Ascending aorta (tissue), 2 donors: ENCODE results near the gene CRYBG1. TPM values are rescaled to one million over a fixed set of nuclear protein-coding genes. Genes with fewer than 3 reads are reported as not detected.
A peak's percentile ranks its signal among the peaks of the same experiment; 100 is the strongest.

ENCODE experiments used
- DNase-seq, 2 donors: peaks; one replicate each; pipeline ENCODE4 v3.0.0-alpha.2; 2019; ENCODE audit warnings: low spot score in 2 of 2
- H3K27ac ChIP-seq, 2 donors: fragments of 200-600 bp; sonication (generic); one replicate each; pipeline ENCODE4 v1.5.1; 2016 to 2017; ENCODE audit warnings: mild to moderate bottlenecking in 1 of 2
- H3K27me3 ChIP-seq: fragments of 200-600 bp; sonication (generic); one replicate; pipeline ENCODE4 v1.5.1; 2017
- H3K36me3 ChIP-seq, 2 donors: fragments of 200-600 bp; sonication (generic); one replicate each; pipeline ENCODE4 v1.5.1; 2016
- H3K4me1 ChIP-seq, 2 donors: fragments of 200-600 bp; sonication (generic); one replicate each; pipeline ENCODE4 v1.5.1; 2016 to 2017; ENCODE audit warnings: mild to moderate bottlenecking in 1 of 2
- H3K4me3 ChIP-seq, 2 donors: fragments of 200-600 bp; sonication (generic); one replicate each; pipeline ENCODE4 v1.5.1; 2016 to 2017; ENCODE audit warnings: mild to moderate bottlenecking in 1 of 2
- H3K9me3 ChIP-seq, 2 donors: fragments of 200-600 bp; sonication (generic); one replicate each; pipeline ENCODE4 v1.5.1; 2016
- CTCF ChIP-seq, 3 experiments: fragments of 200-600 bp in 2 of 3; fragments of 450-650 bp in 1 of 3; sonication (generic) in 2 of 3; IDR thresholded peaks; one replicate each; pipeline ENCODE4 v1.5.1; 2016 to 2019; ENCODE audit warnings: antibody characterized with exemption in 3 of 3, mild to moderate bottlenecking in 1 of 3, moderate library complexity in 1 of 3
- intact Hi-C: fragments of 100-400 bp; cut with DNase I; formaldehyde crosslinking; loops from one replicate; pipeline ENCODE4 v1.15.1; 2023
- total RNA-seq: library from RNA; depleted of rRNA; stranded (reverse); fragments of >200 nt; gene quantifications from one replicate; pipeline ENCODE4 v1.1.0, GENCODE V29; 2016

CRYBG1 gene
- total RNA-seq, 1 donor from 2014 or later: 6.5 TPM

DNA sequence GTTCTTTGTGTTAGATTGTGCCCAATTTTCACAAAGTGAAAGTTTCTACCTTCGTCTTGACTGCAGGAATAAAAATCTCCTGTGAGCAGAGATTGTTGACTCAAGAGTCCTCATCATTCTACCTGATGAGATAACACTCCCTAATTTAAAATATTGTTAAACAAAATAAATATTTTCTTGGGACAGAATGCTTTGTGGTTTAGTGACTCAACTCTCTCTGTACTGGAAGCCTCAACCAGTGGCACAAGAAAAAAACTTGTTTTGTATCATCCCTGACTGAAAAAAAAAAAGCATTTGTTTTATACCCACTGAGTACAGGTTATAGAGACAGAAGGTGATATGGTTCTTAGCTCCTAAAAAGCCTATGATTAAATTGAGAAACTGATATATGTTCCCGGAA, 78.9 kb downstream of the CRYBG1 start:
- intact Hi-C loops: no loop called here
- TF ChIP-seq CTCF (IDR thresholded peaks at IDR 0.05): no peak
- no peak overlapping the region for H3K27ac ChIP-seq
- H3K36me3 ChIP-seq: no peaks in the 10 kb centered on the region
- H3K9me3 ChIP-seq: no peaks in the 10 kb centered on the region
- H3K27me3 ChIP-seq: no peaks in the 10 kb centered on the region
- no peaks in the 10 kb centered on the region for H3K4me1 ChIP-seq
- no peak for DNase-seq
- H3K4me3 ChIP-seq: no peak overlapping the region

- Histone ChIP-seq H3K9me3 (no peaks in the 10 kb centered on the region), H3K4me3 (no peak overlapping the region), H3K36me3 (no peaks in the 10 kb centered on the region), H3K4me1 (no peaks in the 10 kb centered on the region), H3K27ac (no peak overlapping the region), H3K27me3 (no peaks in the 10 kb centered on the region)
- TF ChIP-seq CTCF (IDR thresholded peaks at IDR 0.05): no peak
- no peak for DNase-seq
- intact Hi-C loops: loop anchor here (10.0 kb wide), 1 partner anchor 534 kb away; the partner anchor contains the start of gene CD24
Observed at GRCh38 chr6:106440546-106440945, 80.0 kb downstream of the CRYBG1 start.

DNA sequence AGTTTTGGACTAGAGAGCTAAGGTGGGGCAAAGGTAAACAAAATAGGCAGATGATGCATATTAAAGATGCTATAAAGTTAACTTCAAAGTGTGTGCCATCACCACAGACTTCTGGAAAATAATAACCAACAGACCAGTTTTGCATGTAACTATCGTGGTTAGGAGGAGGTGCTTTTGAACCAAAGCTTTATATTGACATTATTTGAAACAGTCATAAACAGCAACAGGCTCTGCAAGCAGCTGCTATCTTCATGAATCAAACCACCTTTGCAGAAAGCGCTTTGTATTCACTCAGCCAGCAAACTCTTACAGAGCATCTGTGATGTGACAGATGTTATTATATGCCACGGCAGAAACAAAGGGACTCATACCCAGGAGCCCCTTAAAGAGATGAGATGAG, 81.9 kb downstream of the CRYBG1 start:
- Histone ChIP-seq H3K27me3 (no peaks in the 10 kb centered on the region), H3K27ac (no peak overlapping the region), H3K36me3 (no peaks in the 10 kb centered on the region), H3K4me1 (no peaks in the 10 kb centered on the region), H3K9me3 (no peaks in the 10 kb centered on the region), H3K4me3 (no peak overlapping the region)
- no peak for TF ChIP-seq CTCF (IDR thresholded peaks at IDR 0.05)
- DNase-seq: no peak
- intact Hi-C loops: loop anchor here (10.0 kb wide), 1 partner anchor 532 kb away; the partner anchor contains the start of gene CD24

GRCh38 chr6:106444777-106445507, 84.4 kb downstream of the CRYBG1 start:
- no peaks in the 10 kb centered on the region for H3K9me3 ChIP-seq
- intact Hi-C loops: loop anchor here (1.0 to 10.0 kb wide), 3 partner anchors 67 to 530 kb away; partner anchors contain the start of gene CD24
- DNase-seq: no peak
- no peaks in the 10 kb centered on the region for H3K36me3 ChIP-seq
- no peaks in the 10 kb centered on the region for H3K4me1 ChIP-seq
- no peaks in the 10 kb centered on the region for H3K27me3 ChIP-seq
- peak; percentile 37 to 73 (median 65) for TF ChIP-seq CTCF (IDR thresholded peaks at IDR 0.05)
- no peak overlapping the region for H3K4me3 ChIP-seq
- H3K27ac ChIP-seq: no peak overlapping the region

DNA sequence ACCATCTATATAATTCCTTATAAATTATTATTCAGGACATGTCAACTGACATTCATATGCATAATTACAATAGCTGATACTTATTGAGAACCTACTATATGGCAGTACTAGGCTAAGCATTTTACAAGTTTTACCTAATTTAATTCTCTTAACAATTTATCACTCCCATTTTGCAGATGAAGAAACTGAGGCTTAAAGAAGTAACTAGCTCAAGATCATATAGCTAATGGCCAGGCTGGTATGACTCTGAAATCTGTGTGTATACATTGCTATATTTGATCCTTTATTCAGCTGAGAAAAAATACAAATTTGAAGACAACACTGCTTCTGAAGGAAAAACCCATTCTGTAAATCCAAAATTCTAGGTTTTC, 85.0 kb downstream of the CRYBG1 start:
- no peaks in the 10 kb centered on the region for H3K36me3 ChIP-seq
- no peaks in the 10 kb centered on the region for H3K9me3 ChIP-seq
- intact Hi-C loops: loop anchor here (1.0 to 10.0 kb wide), 3 partner anchors 67 to 529 kb away; partner anchors contain the start of gene CD24
- H3K4me1 ChIP-seq: peaks cover 0 to under 1% of the 10 kb centered on the region in 2 donors
- H3K27me3 ChIP-seq: no peaks in the 10 kb centered on the region
- no peak overlapping the region for H3K27ac ChIP-seq
- TF ChIP-seq CTCF (IDR thresholded peaks at IDR 0.05): no peak
- H3K4me3 ChIP-seq: no peak overlapping the region
- no peak for DNase-seq
